T follicular helper cell (primary cell): ENCODE measurements around the gene GK.
"Not testable (repeated sequence)": the region's sequence is repeated elsewhere in the genome, so short reads cannot be mapped to it uniquely, and the experiment has no call there.

Experiments used
- DNase-seq: peaks from one replicate; pipeline ENCODE4 v3.0.0-alpha.2; 2020; ENCODE audit warnings: low read depth

GK gene

DNA sequence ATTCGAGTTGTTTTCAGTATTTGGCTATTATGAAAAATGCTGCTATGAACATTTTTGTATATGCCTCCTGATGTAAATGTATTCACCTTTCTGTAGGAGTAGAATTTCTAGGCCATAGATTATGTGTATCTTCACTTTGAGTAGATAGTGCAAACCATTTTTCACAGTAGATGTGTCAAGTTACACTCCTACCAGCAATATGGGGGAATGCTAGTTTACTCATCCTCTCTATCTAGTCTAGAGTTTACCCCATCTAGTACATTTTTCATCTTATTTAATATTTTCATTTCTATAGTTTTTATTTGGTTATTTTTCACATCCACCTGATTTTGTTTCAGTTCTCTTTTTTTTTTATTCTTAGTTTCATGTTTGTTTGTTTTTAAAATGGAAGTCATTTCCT lies 59.0 kb downstream of the GK start:
- DNase-seq: no peak

DNA sequence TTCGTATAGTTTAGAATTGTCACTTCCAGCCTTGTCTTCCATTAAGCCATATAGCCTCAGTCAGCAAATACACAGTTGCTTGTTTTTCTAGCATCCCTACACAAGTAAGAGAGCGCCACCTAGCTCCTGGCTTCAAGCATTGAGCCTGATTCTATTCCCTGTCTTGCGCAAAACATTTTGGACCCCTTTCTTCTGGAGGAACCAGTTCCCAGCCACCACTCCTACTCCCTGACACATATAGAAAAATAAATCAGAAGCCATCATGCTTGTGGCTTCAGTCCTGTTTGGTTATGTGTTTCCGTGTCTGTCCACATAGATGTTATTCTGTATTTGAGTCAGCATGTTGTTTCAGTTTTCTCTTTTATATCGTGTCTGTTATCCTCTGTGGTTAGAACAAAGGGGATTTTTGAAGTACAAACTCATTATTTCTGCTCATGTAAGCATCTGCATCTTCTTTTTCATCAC lies 59.9 kb downstream of the GK start:
- peak; percentile 11 for DNase-seq

DNA sequence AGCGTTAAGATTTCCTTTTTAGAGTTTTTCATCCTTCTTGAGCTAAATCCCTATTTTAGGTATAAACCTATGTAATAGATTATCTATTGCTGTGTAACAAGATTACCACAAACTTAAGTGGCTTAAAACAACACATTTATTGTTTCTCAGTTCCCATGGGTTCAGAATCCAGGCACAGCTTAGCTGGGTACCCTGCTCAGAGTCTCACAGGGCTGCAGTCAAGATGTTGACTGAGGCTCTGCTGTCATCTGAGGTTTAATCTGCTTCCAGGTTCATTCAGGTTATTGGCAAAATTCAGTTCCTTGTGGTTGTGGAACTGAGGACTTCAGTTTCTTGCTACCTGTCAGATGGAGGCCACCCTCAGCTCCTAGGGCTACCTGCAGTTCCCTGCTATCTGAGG lies 60.9 kb downstream of the GK start:
- no peak for DNase-seq

DNA sequence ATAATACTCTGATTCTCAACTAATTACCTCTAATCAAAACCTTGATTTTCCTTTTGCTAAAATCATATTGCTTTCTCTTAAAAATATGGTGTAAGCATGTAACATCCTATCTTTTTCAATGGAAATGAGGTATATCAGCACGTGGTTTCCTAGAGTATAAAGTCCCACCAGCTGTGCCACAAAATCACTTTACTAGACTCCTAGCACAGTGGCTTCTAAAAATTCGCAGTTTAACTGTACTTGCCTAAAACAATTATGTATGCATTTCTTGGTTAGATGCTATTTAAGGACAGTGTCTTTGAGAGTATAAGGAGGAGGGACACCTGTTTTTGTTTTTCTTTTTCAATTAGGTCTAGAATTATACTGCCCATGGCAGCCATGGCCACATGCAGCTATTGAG lies 62.8 kb downstream of the GK start:
- DNase-seq: no peak

DNA sequence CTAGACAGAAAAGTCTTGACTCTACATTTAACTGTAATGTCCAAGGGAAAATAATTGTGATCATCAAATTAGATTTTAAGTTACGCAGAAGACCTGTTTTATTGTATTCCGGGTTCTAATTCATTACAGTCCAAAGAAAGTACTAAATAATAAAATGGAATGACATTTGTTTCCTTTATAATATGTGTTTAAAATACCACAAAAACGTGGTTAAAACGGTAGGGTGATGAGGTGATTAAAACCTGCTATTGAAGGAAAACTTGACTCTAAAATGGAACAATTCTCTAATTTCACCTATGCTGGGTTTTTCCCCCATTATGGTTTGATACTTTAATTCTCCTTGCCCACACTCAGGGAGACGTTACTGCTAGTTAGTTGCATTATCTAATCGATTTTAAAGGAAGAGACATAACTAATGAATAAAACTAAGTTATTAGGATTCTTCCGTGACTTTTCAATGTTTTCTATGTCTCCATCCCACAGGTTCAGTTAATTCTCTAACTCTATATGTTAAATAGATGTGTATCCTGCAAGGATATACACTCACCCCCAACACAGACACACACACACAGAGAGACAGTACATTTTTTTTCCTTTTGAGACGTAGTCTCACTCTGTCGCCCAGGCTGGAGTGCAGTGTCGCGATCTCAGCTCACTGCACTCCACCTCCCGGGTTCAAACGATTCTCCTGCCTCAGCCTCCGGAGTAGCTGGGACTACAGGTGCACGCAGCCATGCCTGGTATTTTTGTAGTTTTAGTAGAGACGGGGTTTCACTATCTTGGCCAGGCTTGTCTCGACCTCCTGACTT lies 80.8 kb downstream of the GK start:
- DNase-seq: no peak

DNA sequence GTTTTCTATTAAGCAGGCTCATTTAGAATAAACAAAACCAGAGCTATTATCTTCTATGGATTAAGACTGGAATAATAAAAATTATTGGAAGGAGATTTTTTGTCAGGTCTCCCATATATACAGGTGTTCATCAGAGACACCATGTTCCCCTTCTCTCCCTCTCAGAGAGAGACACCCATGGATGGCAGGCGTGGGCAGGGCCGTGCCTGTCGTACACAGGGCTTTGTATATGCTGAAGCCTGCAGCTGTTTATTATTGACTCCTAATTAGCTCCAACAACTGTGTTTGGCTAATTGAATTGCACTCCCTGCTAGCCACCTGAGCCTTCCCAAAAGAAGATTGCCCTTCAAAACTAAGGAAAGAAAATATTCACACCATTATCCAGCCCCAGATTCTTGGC lies 81.6 kb downstream of the GK start:
- no peak for DNase-seq

DNA sequence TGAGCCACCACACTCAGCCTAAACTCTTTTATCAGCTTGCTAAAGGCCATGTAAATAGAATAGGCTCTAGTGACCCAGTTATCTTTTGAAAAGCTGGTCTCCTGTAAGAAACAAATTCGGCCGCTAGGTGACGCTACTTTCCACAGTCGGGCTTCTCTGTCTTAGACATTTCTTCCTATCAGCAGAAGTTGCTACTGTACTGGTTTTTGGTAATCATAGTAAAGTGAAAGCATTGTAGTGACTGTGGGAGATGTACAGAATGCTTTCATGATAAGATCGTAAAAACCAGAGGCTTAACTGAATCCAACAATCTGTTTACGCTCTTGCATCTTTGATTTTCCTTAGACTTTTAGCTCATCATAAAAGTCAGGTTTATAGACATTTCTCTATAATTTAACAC lies 82.6 kb downstream of the GK start:
- peak; percentile 47 for DNase-seq

DNA sequence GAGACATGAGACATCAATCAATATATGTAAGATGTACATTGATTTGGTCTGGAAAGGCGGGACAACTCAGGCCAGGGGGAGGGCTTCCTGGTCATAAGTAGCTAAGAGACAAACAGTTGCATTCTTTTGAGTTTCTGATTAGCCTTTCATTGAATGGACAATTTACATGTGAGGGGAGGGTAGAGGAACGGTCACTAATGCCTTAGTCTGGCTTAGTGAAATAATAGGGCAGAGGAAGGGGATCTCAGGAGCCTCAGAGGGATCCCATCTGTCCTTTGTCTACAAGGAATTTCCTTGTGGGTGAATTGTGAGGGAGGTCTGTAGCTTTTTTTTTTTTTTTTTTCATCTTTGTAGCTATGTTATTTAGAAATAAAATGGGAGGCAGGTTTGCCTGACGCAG lies 88.3 kb downstream of the GK start:
- no peak for DNase-seq

DNA sequence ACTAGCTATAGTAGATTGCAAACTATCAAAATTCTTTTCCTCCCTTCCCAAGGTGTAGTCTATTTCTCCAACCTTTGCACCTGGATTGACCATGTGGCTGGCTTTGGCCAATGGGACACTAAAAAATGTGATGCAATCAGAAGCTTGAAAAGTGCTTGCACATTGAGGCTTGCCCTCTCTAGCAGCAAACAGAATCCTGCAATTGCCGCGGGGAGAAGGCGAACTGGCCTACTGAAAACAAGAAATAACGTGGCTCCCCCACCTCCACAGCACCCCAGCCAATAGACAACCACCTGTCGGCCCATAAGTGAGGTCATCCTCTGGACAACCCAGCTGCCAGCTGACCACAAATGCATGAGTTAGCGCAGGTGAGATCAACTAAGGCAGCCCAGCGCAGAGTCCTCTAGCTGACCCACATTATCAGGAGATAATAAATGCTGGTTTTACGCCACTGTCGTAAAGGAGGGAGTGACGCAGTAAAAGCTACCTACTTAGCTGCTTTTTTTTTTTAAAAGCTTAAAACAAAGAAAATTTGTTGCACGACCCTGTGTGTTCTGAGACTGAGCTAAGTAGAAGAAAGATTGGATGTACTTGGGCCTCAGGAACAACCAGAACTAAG lies 95.2 kb downstream of the GK start:
- no peak for DNase-seq

DNA sequence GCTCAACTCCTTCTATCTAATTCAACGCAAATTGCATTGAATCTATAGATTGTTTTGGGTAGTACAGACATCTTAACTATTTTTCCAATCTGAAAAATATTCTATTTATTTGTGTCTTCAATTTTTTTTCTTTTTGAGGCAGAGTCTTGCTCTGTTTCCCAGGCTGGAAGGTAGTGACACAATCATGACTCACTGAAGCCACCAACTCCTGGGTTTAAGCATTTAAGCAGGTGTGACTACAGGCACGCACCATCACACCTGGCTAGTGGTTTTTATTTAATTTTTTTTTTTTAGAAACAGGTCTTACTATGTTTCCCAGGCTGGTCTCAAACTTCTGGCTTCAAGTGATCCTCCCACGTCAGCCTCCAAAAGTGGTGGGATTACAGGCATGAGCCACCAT lies 98.3 kb downstream of the GK start:
- no peak for DNase-seq

DNA sequence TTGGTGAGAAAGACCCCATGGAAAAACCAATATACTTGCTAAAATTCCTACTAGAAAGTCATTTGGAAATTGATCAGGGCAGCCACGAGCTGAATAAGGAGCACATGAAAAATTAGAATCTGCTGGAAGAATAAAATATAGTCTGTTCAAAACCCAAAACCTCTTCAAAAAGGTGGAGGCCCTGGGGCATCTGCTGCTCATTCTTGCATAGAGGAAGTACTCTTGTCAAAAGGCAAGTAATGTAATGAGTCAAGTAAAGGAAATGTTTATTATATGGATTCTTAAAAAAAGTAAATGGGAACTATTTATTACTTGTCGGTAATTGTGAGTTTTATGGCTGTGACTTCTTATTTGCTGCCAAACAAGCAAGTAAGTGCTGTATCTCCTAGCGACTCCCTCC lies 109.5 kb downstream of the GK start:
- DNase-seq: no peak

DNA sequence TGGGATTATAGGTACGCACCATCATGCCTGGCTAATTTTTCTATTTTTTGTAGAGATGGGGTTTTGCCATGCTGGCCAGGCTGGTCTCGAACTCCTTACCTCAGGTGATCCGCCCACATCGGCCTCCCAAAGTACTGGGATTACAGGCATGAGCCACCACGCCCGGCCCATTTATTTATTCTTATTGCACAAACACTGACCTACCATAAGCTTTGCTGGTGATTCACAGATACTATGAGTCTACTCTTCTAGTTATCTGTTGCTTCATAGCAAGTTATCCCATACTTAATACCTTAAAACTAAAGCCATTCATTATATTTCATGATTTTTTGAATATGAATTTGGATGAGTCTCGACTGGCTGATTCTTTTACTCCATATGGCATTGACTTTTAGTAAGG lies 120.5 kb downstream of the GK start:
- DNase-seq: not testable (repeated sequence)

DNA sequence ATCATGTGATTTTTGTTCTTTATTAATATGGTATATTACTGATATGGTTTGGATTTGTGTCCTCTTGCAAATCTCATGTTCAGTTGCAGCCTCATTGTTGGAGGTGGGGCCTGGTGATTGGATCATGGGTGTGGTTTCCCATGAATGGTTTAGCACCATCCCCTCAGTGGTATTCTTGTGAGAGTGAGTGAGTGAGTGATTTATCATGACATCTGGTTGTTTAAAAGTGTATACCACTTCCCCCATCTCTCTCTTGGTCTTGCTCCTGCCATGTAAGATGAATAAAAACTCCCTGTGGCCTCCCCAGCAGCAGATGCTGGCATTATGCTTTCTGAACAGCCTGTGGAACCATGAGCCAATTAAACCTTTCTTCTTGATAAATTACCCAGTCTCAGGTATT lies 124.4 kb downstream of the GK start:
- no peak for DNase-seq

DNA sequence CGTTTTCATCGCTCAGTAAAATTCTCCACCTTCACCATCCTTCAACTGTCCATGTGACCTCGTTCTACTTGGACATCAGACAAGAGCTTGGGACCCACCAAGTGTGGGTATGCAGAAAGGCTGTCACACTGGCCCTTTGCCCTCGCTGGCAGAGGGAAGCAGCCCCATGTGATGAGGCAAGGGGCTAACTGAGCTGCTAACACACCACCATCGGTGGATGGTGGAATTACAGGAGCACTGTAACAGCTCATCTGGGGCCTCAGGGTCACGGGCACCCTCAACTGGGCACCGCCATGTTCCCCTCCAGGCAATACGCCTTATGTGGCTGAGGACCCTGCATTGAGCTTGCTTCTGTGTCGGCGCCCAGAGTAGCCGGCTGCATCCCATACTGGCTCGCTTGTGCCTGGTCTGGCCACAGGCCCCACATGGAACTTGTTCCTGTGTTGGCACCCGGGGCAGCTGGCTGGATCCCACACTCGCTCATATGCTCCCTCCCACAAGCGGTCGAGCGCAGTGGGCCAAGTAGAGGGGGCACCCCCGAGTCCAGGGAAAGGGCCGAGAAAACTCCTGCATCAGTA lies 126.3 kb downstream of the GK start:
- no peak for DNase-seq
